ENCODE measurements around the gene DCAF11.
A peak's percentile ranks its signal among the peaks of the same experiment; 100 is the strongest.

Gene DCAF11

GRCh38 chr14:24114532-24115421 is at the start of gene DCAF11, which contains the start of gene NRL:
TSS of gene DCAF11 (plus strand) at chr14:24114777. CDS start at chr14:24115595, 818 bp downstream.
TSS of gene NRL (minus strand) at chr14:24114949. CDS start at chr14:24082848, 32,101 bp downstream.
- peak; percentile 99 for DNase-seq (ENCODE audit: low spot score)

- DNase-seq (ENCODE audit: low spot score) = no peak
Measured at GRCh38 chr14:24064856-24065255, 49.7 kb upstream of the DCAF11 start.

GRCh38 chr14:24065408-24065807 is 49.2 kb upstream of the DCAF11 start:
- DNase-seq (ENCODE audit: low spot score) = no peak

GRCh38 chr14:24066496-24067132 is 48.0 kb upstream of the DCAF11 start:
- no peak for DNase-seq (ENCODE audit: low spot score)

GRCh38 chr14:24067133-24068082 is 47.2 kb upstream of the DCAF11 start:
- DNase-seq (ENCODE audit: low spot score) = no peak

- DNase-seq (ENCODE audit: low spot score) = no peak
Measured at GRCh38 chr14:24068711-24069410, 45.7 kb upstream of the DCAF11 start.

- DNase-seq (ENCODE audit: low spot score) = no peak
Measured at GRCh38 chr14:24069411-24069735, 45.2 kb upstream of the DCAF11 start.

- DNase-seq (ENCODE audit: low spot score) = no peak
Measured at GRCh38 chr14:24070285-24071143, 44.1 kb upstream of the DCAF11 start.

- no peak for DNase-seq (ENCODE audit: low spot score)
Measured at GRCh38 chr14:24071144-24071697, 43.4 kb upstream of the DCAF11 start, which contains the start of gene CPNE6. TSS of gene CPNE6 (plus strand) at chr14:24071562. CDS start at chr14:24072937, 1,375 bp downstream.

GRCh38 chr14:24071836-24072430 is 42.6 kb upstream of the DCAF11 start:
- no peak for DNase-seq (ENCODE audit: low spot score)

- no peak for DNase-seq (ENCODE audit: low spot score)
Measured at GRCh38 chr14:24072436-24072835, 42.1 kb upstream of the DCAF11 start.

GRCh38 chr14:24072881-24073877 is 41.4 kb upstream of the DCAF11 start:
- no peak for DNase-seq (ENCODE audit: low spot score)

GRCh38 chr14:24074625-24075484 is 39.7 kb upstream of the DCAF11 start:
- DNase-seq (ENCODE audit: low spot score) = no peak

- DNase-seq (ENCODE audit: low spot score) = no peak
Measured at GRCh38 chr14:24075485-24076301, 38.9 kb upstream of the DCAF11 start.

- DNase-seq (ENCODE audit: low spot score) = no peak
Measured at GRCh38 chr14:24076302-24076601, 38.3 kb upstream of the DCAF11 start.

- no peak for DNase-seq (ENCODE audit: low spot score)
Measured at GRCh38 chr14:24077086-24077485, 37.5 kb upstream of the DCAF11 start.

GRCh38 chr14:24078146-24078545 is 36.4 kb upstream of the DCAF11 start:
- no peak for DNase-seq (ENCODE audit: low spot score)
